Measurements from ENCODE around the gene RNU7-1. TPM values are rescaled to one million over a fixed set of nuclear protein-coding genes. Genes with fewer than 3 reads are reported as not detected.

RNU7-1 gene
- total RNA-seq, 4 donors from 2014 or later, result not detected

DNA sequence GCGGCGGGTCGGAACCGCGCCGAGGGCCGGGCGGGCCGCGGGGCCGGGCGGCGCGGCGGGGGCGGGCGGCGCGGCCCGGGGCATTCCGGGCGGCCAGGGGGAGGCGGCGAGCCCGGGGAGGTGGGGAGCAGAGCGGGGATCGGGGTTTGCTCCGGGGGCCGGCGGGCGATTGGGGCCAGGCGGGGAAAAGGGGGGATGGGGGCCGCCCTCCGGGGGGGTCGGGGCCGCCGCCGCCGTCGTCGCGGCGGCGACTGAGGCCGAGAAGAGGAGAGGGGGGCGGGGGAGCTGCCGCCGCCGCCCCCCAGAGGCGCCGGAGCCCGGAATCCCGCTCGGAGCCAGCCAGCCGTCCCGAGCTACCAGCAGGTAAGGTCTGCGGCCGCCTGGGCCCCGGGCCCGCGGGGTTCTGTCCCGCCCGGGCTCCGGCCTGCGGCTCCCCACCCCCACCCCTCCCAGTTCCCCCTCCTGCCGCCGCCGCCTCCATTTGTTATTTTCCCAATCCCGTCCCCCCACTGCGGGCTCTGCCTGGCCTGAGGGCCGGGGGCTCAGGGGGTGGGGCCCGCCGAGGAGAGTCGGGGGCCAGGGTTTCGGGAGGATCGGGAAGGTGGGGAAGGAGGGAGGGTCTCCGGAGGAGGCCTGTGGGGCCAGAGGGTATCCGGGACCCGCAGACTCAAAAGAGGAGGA lies 15.5 kb upstream of the RNU7-1 start:
- H3K27me3 ChIP-seq, result no peaks in the 10 kb centered on the region
- peak overlapping the region; percentile 54 to 97 (median 79) for H3K4me3 ChIP-seq (replicated peaks in 1 of 3)
- no peak for TF ChIP-seq POLR2A (IDR thresholded peaks at IDR 0.05)
- TF ChIP-seq, protein P1, sequence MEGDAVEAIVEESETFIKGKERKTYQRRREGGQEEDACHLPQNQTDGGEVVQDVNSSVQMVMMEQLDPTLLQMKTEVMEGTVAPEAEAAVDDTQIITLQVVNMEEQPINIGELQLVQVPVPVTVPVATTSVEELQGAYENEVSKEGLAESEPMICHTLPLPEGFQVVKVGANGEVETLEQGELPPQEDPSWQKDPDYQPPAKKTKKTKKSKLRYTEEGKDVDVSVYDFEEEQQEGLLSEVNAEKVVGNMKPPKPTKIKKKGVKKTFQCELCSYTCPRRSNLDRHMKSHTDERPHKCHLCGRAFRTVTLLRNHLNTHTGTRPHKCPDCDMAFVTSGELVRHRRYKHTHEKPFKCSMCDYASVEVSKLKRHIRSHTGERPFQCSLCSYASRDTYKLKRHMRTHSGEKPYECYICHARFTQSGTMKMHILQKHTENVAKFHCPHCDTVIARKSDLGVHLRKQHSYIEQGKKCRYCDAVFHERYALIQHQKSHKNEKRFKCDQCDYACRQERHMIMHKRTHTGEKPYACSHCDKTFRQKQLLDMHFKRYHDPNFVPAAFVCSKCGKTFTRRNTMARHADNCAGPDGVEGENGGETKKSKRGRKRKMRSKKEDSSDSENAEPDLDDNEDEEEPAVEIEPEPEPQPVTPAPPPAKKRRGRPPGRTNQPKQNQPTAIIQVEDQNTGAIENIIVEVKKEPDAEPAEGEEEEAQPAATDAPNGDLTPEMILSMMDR (IDR thresholded peaks at IDR 0.05), result no peak
- peak overlapping the region; percentile 97 to 98 (median 97) for H3K27ac ChIP-seq
- H3K36me3 ChIP-seq, result no peaks in the 10 kb centered on the region
- whole genome bisulfite sequencing, 2 donors, result 1 to 2% methylated on average over 14 of the region's 79 CpGs
- DNase-seq, result peak; percentile 48 to 49
- intact Hi-C loops (cut with DNase I), result no loop called here
- H3K4me1 ChIP-seq, result peaks cover 42 to 58% of the 10 kb centered on the region in 2 donors
- H3K9me3 ChIP-seq, result no peaks in the 10 kb centered on the region

DNA sequence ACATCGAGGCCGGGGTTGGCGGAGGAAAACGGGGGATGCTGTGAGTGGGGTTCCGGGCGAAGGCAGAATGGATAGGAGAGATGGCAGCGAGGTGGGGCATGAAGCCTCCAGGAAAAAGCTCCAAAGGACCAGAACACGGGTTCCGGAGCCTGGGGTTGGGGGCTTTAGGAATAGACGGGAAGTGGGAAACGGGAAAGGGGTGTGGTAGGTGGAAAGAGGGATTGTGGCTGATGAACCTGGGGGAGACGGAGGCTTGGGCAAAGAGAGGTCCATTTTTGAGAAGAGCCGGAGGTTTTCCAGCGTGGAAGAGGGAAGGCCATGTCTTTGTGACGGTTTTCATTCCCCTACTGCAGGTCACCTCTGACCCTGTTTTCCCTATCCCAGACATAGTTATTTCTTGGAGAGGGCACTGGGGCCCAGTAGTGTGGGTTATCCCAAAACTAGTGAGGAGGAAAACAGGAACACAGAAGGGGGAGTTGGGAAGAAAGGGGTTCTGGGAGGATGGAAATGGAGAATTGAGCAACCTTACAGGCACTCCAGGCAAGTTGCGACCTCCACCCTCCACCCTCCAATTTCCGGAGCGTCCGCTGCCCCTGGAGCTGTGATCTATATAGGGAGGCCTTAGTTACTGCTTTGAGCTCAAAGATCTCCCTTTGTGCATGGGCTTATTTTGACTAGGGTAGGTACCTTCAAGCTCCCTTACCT lies 14.8 kb upstream of the RNU7-1 start:
- WGBS, 2 donors, result 5 to 8% methylated on average over 19 of the region's 19 CpGs
- Histone ChIP-seq H3K27ac (peak overlapping the region; percentile 97 to 98 (median 97)), H3K27me3 (no peaks in the 10 kb centered on the region), H3K9me3 (no peaks in the 10 kb centered on the region), H3K4me3 (replicated peaks in 1 of 3) (peak overlapping the region; percentile 54 to 97 (median 79)), H3K4me1 (peaks cover 42 to 64% of the 10 kb centered on the region in 2 donors), H3K36me3 (peaks cover 2% of the 10 kb centered on the region in 2 donors)
- intact Hi-C loops (cut with DNase I), result no loop called here
- TF ChIP-seq, protein P1 (IDR thresholded peaks at IDR 0.05), result no peak
- no peak for TF ChIP-seq POLR2A (IDR thresholded peaks at IDR 0.05)
- DNase-seq, result no peak

DNA sequence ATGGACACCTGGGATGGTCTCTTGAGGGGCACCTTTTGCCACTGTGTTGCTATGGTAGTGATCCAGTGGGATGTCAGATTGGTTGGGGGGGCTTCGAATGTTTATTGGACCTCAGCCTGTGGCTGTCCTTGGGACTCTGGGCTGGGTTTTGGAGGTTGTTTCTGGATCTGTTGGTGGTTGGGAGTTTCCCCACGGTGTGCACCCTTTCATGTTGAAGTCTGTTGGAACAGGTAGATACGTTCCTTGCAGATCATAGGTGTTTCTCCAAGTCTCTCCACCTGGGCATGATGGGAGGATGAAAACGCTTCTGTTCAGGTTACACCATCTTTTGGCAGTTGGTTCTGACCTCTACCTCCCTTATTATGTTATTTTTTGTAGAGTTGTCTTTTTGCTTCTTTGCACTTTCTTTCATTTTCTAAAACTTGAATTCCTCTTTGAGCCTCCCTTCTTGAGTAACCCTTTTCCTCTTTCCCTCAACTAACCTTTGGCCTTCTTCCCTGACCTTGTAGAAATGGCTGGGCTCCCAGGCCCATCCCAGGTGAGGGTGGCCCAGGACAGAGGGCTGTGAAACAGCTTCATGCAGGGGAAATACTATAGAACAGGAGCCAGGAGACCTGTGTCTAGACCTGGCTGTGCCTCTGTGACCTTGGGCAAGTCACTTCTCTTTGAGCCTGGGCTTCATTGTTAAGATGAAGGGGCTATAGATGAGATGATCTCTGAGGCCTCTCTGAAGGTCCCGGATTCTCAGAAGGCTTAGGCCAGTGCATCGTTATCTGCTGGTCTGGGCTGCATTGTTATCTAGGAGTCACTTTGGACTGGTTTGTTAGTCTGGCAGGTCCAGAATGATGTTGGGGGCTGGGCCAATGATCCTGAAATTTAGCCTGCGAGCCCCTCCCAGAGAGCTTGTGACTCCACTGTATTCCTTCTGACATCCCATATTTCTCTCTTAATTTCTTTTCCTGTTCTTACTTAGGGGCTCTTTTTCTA lies 13.9 kb upstream of the RNU7-1 start:
- DNase-seq, result no peak
- H3K27me3 ChIP-seq, result no peaks in the 10 kb centered on the region
- peaks cover 10 to 11% of the 10 kb centered on the region in 2 donors for H3K36me3 ChIP-seq
- WGBS, 2 donors, result 43 to 44% methylated on average over 6 to 7 of the region's 7 CpGs
- H3K27ac ChIP-seq, result peak overlapping the region; percentile 97 to 98 (median 97)
- H3K4me3 ChIP-seq (replicated peaks in 1 of 3), result peak overlapping the region; percentile 54 to 97 (median 79)
- intact Hi-C loops (cut with DNase I), result no loop called here
- H3K9me3 ChIP-seq, result no peaks in the 10 kb centered on the region
- H3K4me1 ChIP-seq, result peaks cover 38 to 58% of the 10 kb centered on the region in 2 donors
- TF ChIP-seq, protein P1 (IDR thresholded peaks at IDR 0.05), result no peak
- no peak for TF ChIP-seq POLR2A (IDR thresholded peaks at IDR 0.05)

DNA sequence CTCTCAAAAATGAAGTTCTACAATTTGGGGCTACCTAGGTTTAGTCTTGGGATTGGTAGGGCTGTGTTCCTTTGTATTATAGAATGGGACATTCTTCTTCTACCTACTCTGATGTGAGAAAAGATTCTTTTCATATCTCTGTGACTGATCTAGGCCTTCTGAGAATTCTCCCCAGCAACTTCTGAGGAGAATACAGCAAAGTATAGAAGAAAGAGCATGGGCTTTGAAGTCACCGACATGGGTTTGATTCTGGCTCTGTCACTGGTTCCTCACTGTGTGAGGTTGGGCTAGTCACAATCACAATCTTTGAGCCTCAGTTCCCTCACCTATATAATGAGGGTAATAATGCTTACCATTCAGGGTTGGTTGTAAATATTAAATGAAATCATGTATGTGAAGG lies 10.8 kb upstream of the RNU7-1 start:
- no peak for DNase-seq
- no peaks in the 10 kb centered on the region for H3K9me3 ChIP-seq
- H3K4me3 ChIP-seq (replicated peaks in 1 of 3), result no peak overlapping the region
- peaks cover 28 to 51% of the 10 kb centered on the region in 2 donors for H3K4me1 ChIP-seq
- intact Hi-C loops (cut with DNase I), result no loop called here
- H3K27ac ChIP-seq, result peak overlapping the region in 2 of 3 donors; percentile 1 to 75
- peaks cover 23% of the 10 kb centered on the region in 2 donors for H3K36me3 ChIP-seq
- 45 to 73% methylated on average over 1 of the region's 1 CpG for WGBS, 2 donors
- TF ChIP-seq, protein P1 (IDR thresholded peaks at IDR 0.05), result no peak
- TF ChIP-seq POLR2A (IDR thresholded peaks at IDR 0.05), result no peak
- H3K27me3 ChIP-seq, result no peaks in the 10 kb centered on the region

All from thyroid gland (tissue), 4 donors.